ENCODE results near the gene RPL32.

RPL32 gene

DNA sequence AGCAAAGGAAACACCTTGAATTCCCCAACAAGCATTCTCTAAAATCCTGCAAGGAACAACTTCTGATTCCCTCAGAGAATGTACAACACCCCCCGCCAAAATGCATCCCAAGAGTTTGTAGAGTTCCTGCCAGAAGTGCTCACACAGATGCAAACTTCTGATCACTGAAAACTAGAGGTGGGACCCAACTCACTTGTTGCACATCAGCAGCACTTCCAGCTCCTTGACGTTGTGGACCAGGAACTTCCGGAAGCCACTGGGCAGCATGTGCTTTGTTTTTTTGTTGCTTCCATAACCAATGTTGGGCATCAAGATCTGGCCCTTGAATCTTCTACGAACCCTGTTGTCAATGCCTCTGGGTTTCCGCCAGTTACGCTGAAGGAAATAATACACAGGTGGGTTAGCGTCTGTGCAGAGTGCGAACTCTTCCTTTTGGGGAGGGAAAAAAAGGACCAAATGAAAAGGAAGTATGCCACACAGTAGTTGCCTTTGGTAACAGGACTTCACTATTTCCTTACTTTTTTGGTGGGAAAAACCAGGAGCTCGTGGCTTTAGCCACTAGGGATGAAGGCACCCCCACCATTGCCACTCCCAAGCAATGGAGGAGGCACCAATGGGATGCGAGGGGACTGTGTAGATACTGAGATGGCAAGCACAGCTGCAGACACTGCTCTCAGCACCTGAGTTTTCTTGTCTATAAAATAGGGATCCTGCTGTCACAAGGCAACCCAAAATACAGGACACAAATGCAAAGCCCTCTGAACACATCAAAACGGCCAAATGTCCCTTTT lies 2.0 kb downstream of the RPL32 start:
- ChIA-PET CTCF (interaction anchor here (3.2 kb wide), 1 partner anchor 20 kb away, joined by 19 read pairs; no protein-coding TSS in a partner anchor), POLR2A (interaction anchor here (0.5 kb wide), 1 partner anchor 213 kb away, joined by 3 read pairs; no protein-coding TSS in a partner anchor)
- H3K27me3 ChIP-seq (replicated peaks in 2 of 5; ENCODE audit: control insufficient read depth in 4 of 5, insufficient read depth in 5 of 5, low read length in 4 of 5) = no peaks in the 10 kb centered on the region
- peak overlapping the region in 4 of 7 experiments; percentile 86 to 100 (median 92) for H3K4me3 ChIP-seq (ENCODE audit: control insufficient read depth in 1 of 7, extremely low read depth in 1 of 7, insufficient read depth in 4 of 7, low read depth in 2 of 7, low read length in 6 of 7)
- H3K27ac ChIP-seq (ENCODE audit: insufficient read depth in 1 of 2, low read depth in 1 of 2, low read length in 2 of 2, poor library complexity in 1 of 2, severe bottlenecking in 2 of 2) = peak overlapping the region in 1 of 2 experiments; percentile 100
- 87% methylated on average over 9 of the region's 11 CpGs for WGBS (ENCODE audit: insufficient coverage)
- H3K36me3 ChIP-seq (ENCODE audit: control insufficient read depth in 4 of 4, insufficient read depth in 4 of 4, low read length in 3 of 4) = peaks cover 19 to 58% (median 56%) of the 10 kb centered on the region in 4 experiments
- H3K9me3 ChIP-seq (ENCODE audit: control extremely low read depth in 1 of 5, control insufficient read depth in 4 of 5, insufficient read depth in 2 of 5, low read depth in 1 of 5, low read length in 4 of 5) = no peaks in the 10 kb centered on the region
- H3K4me1 ChIP-seq (ENCODE audit: control extremely low read depth in 1 of 4, control insufficient read depth in 4 of 4, insufficient read depth in 4 of 4, low read length in 3 of 4) = peaks cover 4 to 31% (median 24%) of the 10 kb centered on the region in 4 experiments
- DNase-seq = no peak

DNA sequence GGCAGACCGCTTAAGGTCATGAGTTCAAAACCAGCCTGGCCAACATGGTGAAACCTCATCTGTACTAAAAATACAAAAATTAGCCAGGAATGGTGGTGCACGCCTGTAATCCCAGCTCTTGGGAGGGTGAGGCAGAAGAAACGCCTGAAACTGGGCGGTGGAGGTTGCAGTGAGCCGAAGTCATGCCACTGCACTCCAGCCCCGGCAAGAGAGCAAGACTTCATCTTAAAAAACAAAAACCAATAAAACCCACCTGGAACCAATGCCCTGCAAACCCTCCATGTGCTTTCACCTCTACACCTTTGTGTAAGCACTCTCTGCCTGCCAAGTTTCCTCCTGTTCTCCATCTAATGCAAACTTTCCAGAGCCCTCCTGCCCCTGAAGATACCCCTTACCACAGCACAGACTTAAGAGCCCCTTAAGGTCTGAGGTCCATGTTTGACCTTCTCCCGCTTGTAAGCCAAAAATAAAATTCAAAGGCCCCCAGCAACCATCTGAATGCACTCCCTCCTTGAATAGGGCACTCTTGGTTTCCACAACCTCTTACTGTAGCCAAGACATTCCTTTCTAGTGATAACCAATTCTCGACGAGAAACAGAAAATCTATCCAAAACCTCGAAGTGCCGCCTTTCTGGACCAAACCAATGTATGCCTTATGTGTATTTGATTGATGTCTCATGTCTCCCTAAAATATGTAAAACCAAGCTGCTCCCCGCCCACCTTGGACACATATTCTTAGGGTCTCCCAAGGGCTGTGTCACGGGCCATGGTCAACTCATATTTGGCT lies 3.0 kb downstream of the RPL32 start:
- WGBS (ENCODE audit: insufficient coverage) = 91% methylated on average over 5 of the region's 13 CpGs
- ChIA-PET CTCF (interaction anchor here (1.0 kb wide), 1 partner anchor 28 kb away, joined by 3 read pairs; no protein-coding TSS in a partner anchor), POLR2A (interaction anchor here (0.7 kb wide), 1 partner anchor 15 kb away, joined by 4 read pairs; no protein-coding TSS in a partner anchor)
- Histone ChIP-seq H3K27ac (ENCODE audit: insufficient read depth in 1 of 2, low read depth in 1 of 2, low read length in 2 of 2, poor library complexity in 1 of 2, severe bottlenecking in 2 of 2) (peak overlapping the region; percentile 16 to 27), H3K4me1 (ENCODE audit: control extremely low read depth in 1 of 4, control insufficient read depth in 4 of 4, insufficient read depth in 4 of 4, low read length in 3 of 4) (peaks cover 4 to 31% (median 24%) of the 10 kb centered on the region in 4 experiments), H3K27me3 (replicated peaks in 2 of 5; ENCODE audit: control insufficient read depth in 4 of 5, insufficient read depth in 5 of 5, low read length in 4 of 5) (no peaks in the 10 kb centered on the region), H3K4me3 (ENCODE audit: control insufficient read depth in 1 of 7, extremely low read depth in 1 of 7, insufficient read depth in 4 of 7, low read depth in 2 of 7, low read length in 6 of 7) (peak overlapping the region in 2 of 7 experiments; percentile 45 to 87), H3K9me3 (ENCODE audit: control extremely low read depth in 1 of 5, control insufficient read depth in 4 of 5, insufficient read depth in 2 of 5, low read depth in 1 of 5, low read length in 4 of 5) (no peaks in the 10 kb centered on the region), H3K36me3 (ENCODE audit: control insufficient read depth in 4 of 4, insufficient read depth in 4 of 4, low read length in 3 of 4) (peaks cover 19 to 68% (median 65%) of the 10 kb centered on the region in 4 experiments)
- DNase-seq = no peak

DNA sequence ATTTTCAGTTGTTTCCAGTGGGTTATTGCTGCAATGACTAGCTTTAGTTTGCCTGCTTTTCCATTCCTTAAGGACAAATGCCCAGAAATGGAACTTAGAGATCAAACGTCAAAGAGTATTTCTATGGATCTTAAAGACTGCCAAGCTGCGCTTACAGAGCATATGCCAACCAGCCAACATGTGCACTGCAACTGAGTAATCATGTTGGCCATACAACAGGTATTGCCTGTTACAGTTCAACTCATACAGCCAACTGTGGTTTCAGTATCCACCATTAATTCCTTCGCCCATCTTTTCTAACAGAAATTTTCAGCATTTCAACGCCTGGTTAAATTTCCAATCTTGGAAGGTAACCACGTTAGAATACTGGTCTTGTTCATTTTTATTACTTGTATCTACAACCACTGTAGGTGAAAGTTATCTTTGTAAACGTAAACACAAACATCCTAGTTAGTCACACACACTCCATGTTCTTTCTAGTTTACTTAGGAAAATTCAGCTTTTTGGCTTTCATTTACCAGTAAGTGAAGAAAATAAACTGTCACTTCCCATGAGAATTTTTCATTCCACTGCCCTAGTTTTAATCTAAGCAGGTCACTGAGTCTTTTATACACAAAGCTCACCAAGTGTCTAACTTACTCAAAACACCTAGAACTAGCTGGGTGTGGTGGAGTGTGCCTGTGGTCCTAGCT lies 3.9 kb downstream of the RPL32 start:
- H3K4me3 ChIP-seq (ENCODE audit: control insufficient read depth in 1 of 7, extremely low read depth in 1 of 7, insufficient read depth in 4 of 7, low read depth in 2 of 7, low read length in 6 of 7) = peak overlapping the region in 1 of 7 experiments; percentile 45
- 98% methylated on average over 6 of the region's 6 CpGs for WGBS (ENCODE audit: insufficient coverage)
- peaks cover 4 to 31% (median 24%) of the 10 kb centered on the region in 4 experiments for H3K4me1 ChIP-seq (ENCODE audit: control extremely low read depth in 1 of 4, control insufficient read depth in 4 of 4, insufficient read depth in 4 of 4, low read length in 3 of 4)
- no peaks in the 10 kb centered on the region for H3K9me3 ChIP-seq (ENCODE audit: control extremely low read depth in 1 of 5, control insufficient read depth in 4 of 5, insufficient read depth in 2 of 5, low read depth in 1 of 5, low read length in 4 of 5)
- H3K27ac ChIP-seq (ENCODE audit: insufficient read depth in 1 of 2, low read depth in 1 of 2, low read length in 2 of 2, poor library complexity in 1 of 2, severe bottlenecking in 2 of 2) = peak overlapping the region in 1 of 2 experiments; percentile 27
- peaks cover 24 to 77% (median 72%) of the 10 kb centered on the region in 4 experiments for H3K36me3 ChIP-seq (ENCODE audit: control insufficient read depth in 4 of 4, insufficient read depth in 4 of 4, low read length in 3 of 4)
- CTCF ChIA-PET = interaction anchor here (1.0 kb wide), 1 partner anchor 27 kb away, joined by 3 read pairs; no protein-coding TSS in a partner anchor
- POLR2A ChIA-PET = interaction anchor here (0.7 kb wide), 1 partner anchor 14 kb away, joined by 4 read pairs; no protein-coding TSS in a partner anchor
- no peaks in the 10 kb centered on the region for H3K27me3 ChIP-seq (replicated peaks in 2 of 5; ENCODE audit: control insufficient read depth in 4 of 5, insufficient read depth in 5 of 5, low read length in 4 of 5)
- no peak for DNase-seq

DNA sequence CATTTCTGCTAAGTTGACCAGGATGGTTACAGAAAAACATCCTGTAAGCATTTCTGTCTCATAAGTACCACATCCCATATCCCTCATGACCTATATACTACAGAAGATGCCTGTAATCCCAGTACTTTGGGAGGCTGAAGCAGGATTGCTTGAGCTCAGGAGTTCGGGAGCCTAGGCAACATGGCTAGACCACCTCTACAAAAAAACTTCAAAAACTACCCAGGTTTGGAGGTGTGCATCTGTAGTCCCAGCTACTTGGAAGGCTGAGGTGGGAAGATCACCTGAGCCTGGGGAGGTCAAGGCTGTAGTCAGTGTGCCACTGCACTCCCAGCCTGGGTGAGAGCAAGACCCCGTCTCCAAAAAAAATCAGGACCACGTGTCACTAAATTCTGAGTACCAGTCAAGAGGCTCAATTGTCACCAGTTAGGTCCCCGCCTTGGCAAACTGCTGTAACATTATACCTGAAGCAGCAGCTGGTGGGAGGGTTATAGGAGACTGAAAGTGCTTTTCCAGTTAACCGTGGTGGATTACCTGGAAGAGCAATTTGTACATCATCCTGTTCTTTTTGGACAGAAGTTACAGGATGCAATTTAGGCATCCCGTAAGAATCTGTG lies 6.2 kb downstream of the RPL32 start:
- Histone ChIP-seq H3K4me3 (ENCODE audit: control insufficient read depth in 1 of 7, extremely low read depth in 1 of 7, insufficient read depth in 4 of 7, low read depth in 2 of 7, low read length in 6 of 7) (no peak overlapping the region), H3K36me3 (ENCODE audit: control insufficient read depth in 4 of 4, insufficient read depth in 4 of 4, low read length in 3 of 4) (peaks cover 28 to 96% (median 86%) of the 10 kb centered on the region in 4 experiments), H3K4me1 (ENCODE audit: control extremely low read depth in 1 of 4, control insufficient read depth in 4 of 4, insufficient read depth in 4 of 4, low read length in 3 of 4) (peaks cover 0 to 25% (median 18%) of the 10 kb centered on the region in 4 experiments), H3K9me3 (ENCODE audit: control extremely low read depth in 1 of 5, control insufficient read depth in 4 of 5, insufficient read depth in 2 of 5, low read depth in 1 of 5, low read length in 4 of 5) (no peaks in the 10 kb centered on the region), H3K27me3 (replicated peaks in 2 of 5; ENCODE audit: control insufficient read depth in 4 of 5, insufficient read depth in 5 of 5, low read length in 4 of 5) (no peaks in the 10 kb centered on the region), H3K27ac (ENCODE audit: insufficient read depth in 1 of 2, low read depth in 1 of 2, low read length in 2 of 2, poor library complexity in 1 of 2, severe bottlenecking in 2 of 2) (no peak overlapping the region)
- WGBS (ENCODE audit: insufficient coverage) = 85% methylated on average over 5 of the region's 6 CpGs
- DNase-seq = no peak
- ChIA-PET CTCF (interaction anchor here (0.8 kb wide), 1 partner anchor 8 kb away, joined by 3 read pairs; no protein-coding TSS in a partner anchor), POLR2A (no interaction called here)

DNA sequence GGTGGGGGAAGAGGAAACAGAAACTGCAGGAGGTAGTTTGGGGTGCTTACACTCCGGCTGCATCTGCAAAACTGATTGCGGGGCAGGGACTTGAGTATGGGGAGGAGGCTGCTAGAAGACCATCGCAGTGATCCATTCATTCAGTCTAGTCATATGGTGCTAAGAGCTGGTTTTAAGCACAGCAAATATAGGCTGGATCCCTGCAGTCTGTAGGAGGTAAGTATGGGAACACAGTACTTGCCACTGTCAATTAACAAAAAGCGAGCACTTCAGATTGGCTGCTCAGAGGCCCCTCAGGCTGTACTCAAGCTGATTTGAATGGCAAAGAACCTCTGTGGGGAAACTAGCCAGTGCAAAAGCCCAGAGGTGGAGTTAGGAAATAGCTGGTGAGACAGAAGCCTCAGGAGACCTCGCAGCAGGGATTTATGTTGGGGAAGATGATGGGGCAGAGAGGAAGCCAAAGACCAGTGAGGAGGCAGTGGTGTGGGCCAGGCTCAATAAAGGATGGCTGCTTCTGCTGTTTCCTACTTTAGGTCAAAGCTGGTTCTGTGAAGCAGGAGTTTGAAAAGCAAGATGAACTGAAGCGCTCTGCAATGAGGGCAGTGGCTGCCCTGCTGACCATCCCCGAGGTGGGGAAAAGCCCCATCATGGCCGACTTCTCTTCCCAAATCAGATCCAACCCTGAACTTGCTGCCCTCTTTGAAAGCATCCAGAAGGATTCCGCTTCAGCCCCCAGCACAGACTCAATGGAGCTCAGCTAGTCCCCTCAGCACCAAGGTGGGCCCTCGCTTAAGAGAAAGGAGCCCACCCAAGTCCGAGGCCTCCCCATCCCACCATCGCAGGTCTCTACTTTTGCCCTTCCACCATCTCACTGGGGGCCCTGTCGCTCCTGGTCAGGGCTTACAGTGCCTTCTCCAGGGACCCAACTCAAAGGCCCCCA lies 7.9 kb downstream of the RPL32 start:
- ChIA-PET CTCF (interaction anchor here (1.4 to 4.4 kb wide), 4 partner anchors 8 to 54 kb away, joined by 4 to 12 read pairs (median 6); partner anchors contain the start of genes CAND2 and RPL32), POLR2A (no interaction called here)
- no peak for DNase-seq
- Histone ChIP-seq H3K4me3 (ENCODE audit: control insufficient read depth in 1 of 7, extremely low read depth in 1 of 7, insufficient read depth in 4 of 7, low read depth in 2 of 7, low read length in 6 of 7) (no peak overlapping the region), H3K27me3 (replicated peaks in 2 of 5; ENCODE audit: control insufficient read depth in 4 of 5, insufficient read depth in 5 of 5, low read length in 4 of 5) (no peaks in the 10 kb centered on the region), H3K36me3 (ENCODE audit: control insufficient read depth in 4 of 4, insufficient read depth in 4 of 4, low read length in 3 of 4) (peaks cover 28 to 83% (median 72%) of the 10 kb centered on the region in 4 experiments), H3K4me1 (ENCODE audit: control extremely low read depth in 1 of 4, control insufficient read depth in 4 of 4, insufficient read depth in 4 of 4, low read length in 3 of 4) (peaks cover 0 to 8% (median 4%) of the 10 kb centered on the region in 4 experiments), H3K9me3 (ENCODE audit: control extremely low read depth in 1 of 5, control insufficient read depth in 4 of 5, insufficient read depth in 2 of 5, low read depth in 1 of 5, low read length in 4 of 5) (no peaks in the 10 kb centered on the region), H3K27ac (ENCODE audit: insufficient read depth in 1 of 2, low read depth in 1 of 2, low read length in 2 of 2, poor library complexity in 1 of 2, severe bottlenecking in 2 of 2) (no peak overlapping the region)
- whole genome bisulfite sequencing (ENCODE audit: insufficient coverage) = 91% methylated on average over 11 of the region's 13 CpGs
